H9 (cell line): ENCODE data around the gene VTI1B. TPM values are rescaled to one million over a fixed set of nuclear protein-coding genes. Genes with fewer than 3 reads are reported as not detected.
A peak's percentile ranks its signal among the peaks of the same experiment; 100 is the strongest.
"Not testable (repeated sequence)": the region's sequence is repeated elsewhere in the genome, so short reads cannot be mapped to it uniquely, and the experiment has no call there.

ENCODE experiments used
- DNase-seq: peaks from one replicate; pipeline ENCODE4 v3.0.0-alpha.2; 2017
- H2AFZ ChIP-seq: one replicate; pipeline ENCODE4 v1.6.1; 2013; ENCODE audit warnings: mild to moderate bottlenecking, low read length, control low read depth, moderate library complexity
- H2AK5ac ChIP-seq: 2 replicates; pipeline ENCODE4 v1.6.1; 2013; ENCODE audit warnings: low read length, control low read depth, mixed read lengths; ENCODE audit not compliant: insufficient read length
- H2BK120ac ChIP-seq: one replicate; pipeline ENCODE4 v1.6.1; 2013; ENCODE audit warnings: low read depth, mild to moderate bottlenecking, low read length, control low read depth, inconsistent platforms; ENCODE audit not compliant: poor library complexity, severe bottlenecking
- H2BK12ac ChIP-seq: 2 replicates; pipeline ENCODE4 v1.6.1; 2013; ENCODE audit warnings: low read length, control low read depth, mixed read lengths, low read depth; ENCODE audit not compliant: insufficient read length
- H2BK15ac ChIP-seq: 2 replicates; pipeline ENCODE4 v1.6.1; 2013; ENCODE audit warnings: low read depth, low read length, control low read depth
- H2BK20ac ChIP-seq: one replicate; pipeline ENCODE4 v1.6.1; 2013; ENCODE audit warnings: low read depth, mild to moderate bottlenecking, low read length, control low read depth, inconsistent platforms; ENCODE audit not compliant: poor library complexity, severe bottlenecking
- H2BK5ac ChIP-seq: 2 replicates; pipeline ENCODE4 v1.6.1; 2013; ENCODE audit warnings: low read length, control low read depth, mixed read lengths; ENCODE audit not compliant: insufficient read length
- H3K14ac ChIP-seq: 2 replicates; pipeline ENCODE4 v1.6.1; 2013; ENCODE audit warnings: low read length, control low read depth; ENCODE audit not compliant: insufficient read depth
- H3K18ac ChIP-seq: 2 replicates; pipeline ENCODE4 v1.6.1; 2013; ENCODE audit warnings: low read depth, mild to moderate bottlenecking, mixed read lengths, low read length, control low read depth; ENCODE audit not compliant: insufficient read length
- H3K23ac ChIP-seq: 2 replicates; pipeline ENCODE4 v1.6.1; 2013; ENCODE audit warnings: low read length, control low read depth, mixed read lengths, low read depth; ENCODE audit not compliant: insufficient read length
- H3K23me2 ChIP-seq: 2 replicates; pipeline ENCODE4 v1.6.1; 2013; ENCODE audit warnings: low read depth, mild to moderate bottlenecking, mixed read lengths, low read length, control low read depth; ENCODE audit not compliant: insufficient read length, poor library complexity, severe bottlenecking
- H3K27ac ChIP-seq: 2 replicates; pipeline ENCODE4 v1.5.1; 2013; ENCODE audit warnings: low read length, control low read depth, mixed read lengths, low read depth; ENCODE audit not compliant: insufficient read length
- H3K27me3 ChIP-seq: 2 replicates; pipeline ENCODE4 v1.6.1; 2013; ENCODE audit warnings: low read length, control low read depth, inconsistent platforms; ENCODE audit not compliant: insufficient read depth
- H3K4ac ChIP-seq: 2 replicates; pipeline ENCODE4 v1.6.1; 2013; ENCODE audit warnings: low read depth, mild to moderate bottlenecking, control low read depth, inconsistent platforms, low read length, moderate library complexity
- H3K4me1 ChIP-seq: 2 replicates; pipeline ENCODE4 v1.6.1; 2013; ENCODE audit warnings: low read length, control low read depth, inconsistent platforms; ENCODE audit not compliant: insufficient read depth
- H3K4me2 ChIP-seq: 2 replicates; pipeline ENCODE4 v1.6.1; 2013; ENCODE audit warnings: low read length, control low read depth, mixed read lengths; ENCODE audit not compliant: insufficient read length, insufficient read depth
- H3K56ac ChIP-seq: 2 replicates; pipeline ENCODE4 v1.6.1; 2013; ENCODE audit warnings: low read depth, mild to moderate bottlenecking, mixed read lengths, low read length, control low read depth; ENCODE audit not compliant: insufficient read length
- H3K79me1 ChIP-seq: 2 replicates; pipeline ENCODE4 v1.6.1; 2013; ENCODE audit warnings: low read depth, mild to moderate bottlenecking, moderate library complexity, low read length, control low read depth, inconsistent platforms; ENCODE audit not compliant: insufficient read depth, poor library complexity, severe bottlenecking
- H3K79me2 ChIP-seq: 2 replicates; pipeline ENCODE4 v1.6.1; 2013; ENCODE audit warnings: low read length, control low read depth, inconsistent platforms; ENCODE audit not compliant: insufficient read depth
- H3K9ac ChIP-seq: 2 replicates; pipeline ENCODE4 v1.6.1; 2013; ENCODE audit warnings: low read length, control low read depth, mixed read lengths; ENCODE audit not compliant: insufficient read length; ENCODE audit errors: extremely low read depth
- H3K9me3 ChIP-seq: one replicate; pipeline ENCODE4 v1.6.1; 2013; ENCODE audit warnings: low read depth, low read length, inconsistent platforms; ENCODE audit not compliant: control insufficient read depth
- H3T11ph ChIP-seq: one replicate; pipeline ENCODE4 v1.6.1; 2013; ENCODE audit warnings: mild to moderate bottlenecking, low read length, control low read depth, inconsistent platforms
- H4K20me1 ChIP-seq: one replicate; pipeline ENCODE4 v1.6.1; 2013; ENCODE audit not compliant: control insufficient read depth, insufficient read length, insufficient read depth
- H4K5ac ChIP-seq: 2 replicates; pipeline ENCODE4 v1.6.1; 2013; ENCODE audit warnings: low read depth, mild to moderate bottlenecking, mixed read lengths, low read length, control low read depth; ENCODE audit not compliant: insufficient read length
- H4K8ac ChIP-seq: replicated peaks from 2 replicates; pipeline ENCODE4 v1.6.1; 2013; ENCODE audit warnings: low read length, control low read depth, mixed read lengths, low read depth; ENCODE audit not compliant: insufficient read length
- H4K91ac ChIP-seq: 2 replicates; pipeline ENCODE4 v1.6.1; 2013; ENCODE audit warnings: low read depth, mild to moderate bottlenecking, moderate library complexity, mixed read lengths, low read length, control low read depth; ENCODE audit not compliant: insufficient read length
- H3K27ac Mint-ChIP-seq, 3 experiments: 2 replicates in 2 of 3; 3 replicates in 1 of 3; pipeline ENCODE4 v1.8.0; 2020 to 2021; ENCODE audit warnings: mixed read lengths in 3 of 3, mild to moderate bottlenecking in 1 of 3, moderate library complexity in 1 of 3
- H3K27me3 Mint-ChIP-seq: 2 replicates; pipeline ENCODE4 v1.8.0; 2021; ENCODE audit warnings: low read depth, mild to moderate bottlenecking, moderate library complexity, mixed read lengths
- H3K36me3 Mint-ChIP-seq, 3 experiments: 2 replicates in 2 of 3; 3 replicates in 1 of 3; pipeline ENCODE4 v1.8.0; 2020 to 2021; ENCODE audit warnings: low read depth in 3 of 3, mixed read lengths in 3 of 3; ENCODE audit not compliant: insufficient read depth in 1 of 3
- H3K4me1 Mint-ChIP-seq, 2 experiments: 2 replicates each; pipeline ENCODE4 v1.8.0; 2020; ENCODE audit warnings: mixed read lengths in 2 of 2
- H3K4me3 Mint-ChIP-seq, 2 experiments: 2 replicates in 1 of 2; 3 replicates in 1 of 2; pipeline ENCODE4 v1.8.0; 2020 to 2021; ENCODE audit warnings: mild to moderate bottlenecking in 2 of 2, mixed read lengths in 2 of 2, moderate library complexity in 1 of 2
- H3K9me3 Mint-ChIP-seq, 2 experiments: 2 replicates in 1 of 2; 3 replicates in 1 of 2; pipeline ENCODE4 v1.8.0; 2020; ENCODE audit warnings: mild to moderate bottlenecking in 2 of 2, mixed read lengths in 2 of 2, moderate library complexity in 1 of 2
- CTCF ChIP-seq: fragments of 200-600 bp; sonication (generic); conservative IDR thresholded peaks from 3 replicates; pipeline ENCODE4 v1.8.0; 2021; ENCODE audit warnings: antibody characterized with exemption, mild to moderate bottlenecking
- WGBS: extraction: QIAGEN DNeasy Blood & Tissue Kit; methylation state at CpG from one replicate; pipeline ENCODE4 v1.1.7; 2013; ENCODE audit warnings: missing lambda C conversion rate, low lambda C conversion rate, mixed read lengths; ENCODE audit not compliant: insufficient read length; ENCODE audit errors: extremely low coverage; 5-methylcytosine and 5-hydroxymethylcytosine counted together
- total RNA-seq: library from RNA; stranded (reverse); gene quantifications from 2 replicates; pipeline ENCODE4 v1.2.1, GENCODE V29; 2021

VTI1B gene
- total RNA-seq, 1 experiment from 2014 or later: 118 TPM

- no peak overlapping the region for H3K14ac ChIP-seq
- H4K5ac ChIP-seq: no peak overlapping the region
- peaks cover 9% of the 10 kb centered on the region for H3K23me2 ChIP-seq
- no peak overlapping the region for H2AK5ac ChIP-seq
- H3K79me1 ChIP-seq: no peaks in the 10 kb centered on the region
- H2BK12ac ChIP-seq: no peak overlapping the region
- no peaks in the 10 kb centered on the region for H3K36me3 Mint-ChIP-seq
- H3K4me1 Mint-ChIP-seq: peaks cover 10% of the 10 kb centered on the region in 2 experiments
- peaks cover 80% of the 10 kb centered on the region for H3K27me3 Mint-ChIP-seq
- H3K4me1 ChIP-seq: no peaks in the 10 kb centered on the region
- TF ChIP-seq CTCF: no peak
- no peak overlapping the region for H3K4ac ChIP-seq
- no peak overlapping the region for H2AFZ ChIP-seq
- no peak for DNase-seq
- WGBS: no CpG with 5 or more reads among the region's 7 CpGs
- no peak overlapping the region for H3K9ac ChIP-seq
- H3K27ac ChIP-seq: no peak overlapping the region
- no peak overlapping the region for H3K4me3 Mint-ChIP-seq
- no peak overlapping the region for H2BK120ac ChIP-seq
- H3K79me2 ChIP-seq: no peaks in the 10 kb centered on the region
- H4K91ac ChIP-seq: no peak overlapping the region
- H3K23ac ChIP-seq: no peak overlapping the region
- no peaks in the 10 kb centered on the region; a peak in 2 of 5 replicates for H3K9me3 Mint-ChIP-seq
- peaks cover 21% of the 10 kb centered on the region; the same call in 1 of the 2 replicates for H3K27me3 ChIP-seq
- H4K8ac ChIP-seq: no peak overlapping the region
- H4K20me1 ChIP-seq: no peaks in the 10 kb centered on the region
- no peak overlapping the region for H3K56ac ChIP-seq
- H3K27ac Mint-ChIP-seq: no peak overlapping the region
- H2BK5ac ChIP-seq: no peak overlapping the region
- no peak overlapping the region for H2BK20ac ChIP-seq
- no peak overlapping the region for H3K4me2 ChIP-seq
- H3K18ac ChIP-seq: no peak overlapping the region
- H3T11ph ChIP-seq: no peak overlapping the region
- H3K9me3 ChIP-seq: no peaks in the 10 kb centered on the region
- no peak overlapping the region for H2BK15ac ChIP-seq
Observed at GRCh38 chr14:67602076-67602475, 72.4 kb downstream of the VTI1B start.

DNA sequence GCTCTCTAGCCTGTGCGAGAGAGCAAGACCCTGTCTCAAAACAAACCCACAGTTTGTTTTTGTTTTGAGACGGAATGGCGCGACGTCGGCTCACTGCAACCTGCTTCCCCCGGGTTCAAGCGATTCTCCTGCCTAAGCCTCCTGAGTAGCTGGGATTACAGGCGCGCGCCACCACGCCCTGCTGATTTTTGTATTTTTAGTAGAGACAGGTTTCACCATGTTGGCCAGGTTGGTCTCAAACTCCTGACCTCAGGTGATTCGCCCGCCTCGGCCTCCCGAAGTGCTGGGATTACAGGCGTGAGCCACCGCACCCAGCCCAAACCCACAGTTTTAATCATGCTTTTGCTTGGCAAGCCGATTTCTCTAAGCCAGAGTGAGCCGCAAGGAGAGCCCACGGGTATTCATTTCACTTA is 73.9 kb downstream of the VTI1B start:
- no CpG with 5 or more reads among the region's 21 CpGs for WGBS
- H3K23me2 ChIP-seq, H3K4me1 Mint-ChIP-seq, H3K79me1 ChIP-seq, H2BK12ac ChIP-seq, H4K8ac ChIP-seq, H2BK5ac ChIP-seq, H4K20me1 ChIP-seq, H3T11ph ChIP-seq, H2AK5ac ChIP-seq, H3K4ac ChIP-seq, H3K56ac ChIP-seq, H2BK20ac ChIP-seq, H3K9me3 ChIP-seq, H4K5ac ChIP-seq, H3K23ac ChIP-seq, H2BK120ac ChIP-seq, H3K27ac ChIP-seq, H3K36me3 Mint-ChIP-seq, H3K79me2 ChIP-seq, H3K9me3 Mint-ChIP-seq, H2BK15ac ChIP-seq, H3K4me1 ChIP-seq, DNase-seq, H3K14ac ChIP-seq, H4K91ac ChIP-seq: not testable (repeated sequence)
- H2AFZ ChIP-seq: peak overlapping the region; percentile 90
- peak overlapping the region in 2 of 3 experiments; percentile 39 to 45; a peak in 2 of 7 replicates for H3K27ac Mint-ChIP-seq
- peaks cover 65% of the 10 kb centered on the region for H3K27me3 Mint-ChIP-seq
- peak overlapping the region; percentile 88 for H3K18ac ChIP-seq
- peak overlapping the region; percentile 86 to 94 for H3K4me3 Mint-ChIP-seq
- H3K27me3 ChIP-seq: peaks cover 10% of the 10 kb centered on the region; the same call in 1 of the 2 replicates
- H3K9ac ChIP-seq: peak overlapping the region; percentile 43
- H3K4me2 ChIP-seq: peak overlapping the region; percentile 47
